Measurements from ENCODE around the gene FARS2.

DNA sequence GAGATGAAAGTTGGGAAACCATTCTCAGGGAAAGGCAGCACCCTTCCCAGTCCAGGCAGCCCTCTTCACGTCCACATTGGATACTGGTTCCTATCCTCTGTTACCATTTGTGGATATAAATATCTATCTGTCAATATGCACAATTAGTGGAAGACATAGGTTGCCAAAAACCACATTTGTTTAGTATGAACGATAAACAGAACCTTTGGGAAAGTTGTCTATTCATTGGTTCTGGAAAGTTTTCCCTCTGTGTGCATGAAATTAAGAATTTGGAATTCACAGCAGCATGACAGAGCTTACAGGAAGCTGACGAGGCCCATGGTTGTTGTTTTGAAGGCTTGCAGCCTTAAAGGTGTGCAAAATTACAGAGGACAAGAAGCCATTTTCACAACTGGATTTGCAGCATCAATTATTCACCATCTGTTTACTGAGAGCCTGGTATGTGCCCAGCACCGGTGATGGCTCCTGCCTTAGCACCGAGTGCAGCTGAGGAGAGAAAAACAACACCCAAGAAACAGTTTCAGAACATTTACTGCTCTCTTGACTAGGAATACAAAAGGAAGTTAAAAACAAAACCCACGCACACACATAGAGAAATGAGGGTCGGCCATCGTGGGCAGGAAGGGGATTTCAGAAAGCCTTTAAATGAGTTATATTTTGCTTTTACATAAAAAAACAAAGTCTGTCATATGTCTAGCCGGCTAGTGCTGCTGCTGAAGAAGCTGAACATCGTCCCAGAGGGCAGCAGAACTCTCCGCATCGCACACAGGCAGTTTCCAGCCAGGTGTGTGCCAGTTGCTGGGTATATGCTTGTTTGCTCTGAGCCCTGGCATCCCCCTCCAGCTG, 319.6 kb downstream of the FARS2 start:
- no peak for TF ChIP-seq EZH2 (IDR thresholded peaks at IDR 0.05; ENCODE audit: borderline replicate concordance, insufficient read depth, low read depth, low read length, poor library complexity, severe bottlenecking)
- TF ChIP-seq, protein P1, sequence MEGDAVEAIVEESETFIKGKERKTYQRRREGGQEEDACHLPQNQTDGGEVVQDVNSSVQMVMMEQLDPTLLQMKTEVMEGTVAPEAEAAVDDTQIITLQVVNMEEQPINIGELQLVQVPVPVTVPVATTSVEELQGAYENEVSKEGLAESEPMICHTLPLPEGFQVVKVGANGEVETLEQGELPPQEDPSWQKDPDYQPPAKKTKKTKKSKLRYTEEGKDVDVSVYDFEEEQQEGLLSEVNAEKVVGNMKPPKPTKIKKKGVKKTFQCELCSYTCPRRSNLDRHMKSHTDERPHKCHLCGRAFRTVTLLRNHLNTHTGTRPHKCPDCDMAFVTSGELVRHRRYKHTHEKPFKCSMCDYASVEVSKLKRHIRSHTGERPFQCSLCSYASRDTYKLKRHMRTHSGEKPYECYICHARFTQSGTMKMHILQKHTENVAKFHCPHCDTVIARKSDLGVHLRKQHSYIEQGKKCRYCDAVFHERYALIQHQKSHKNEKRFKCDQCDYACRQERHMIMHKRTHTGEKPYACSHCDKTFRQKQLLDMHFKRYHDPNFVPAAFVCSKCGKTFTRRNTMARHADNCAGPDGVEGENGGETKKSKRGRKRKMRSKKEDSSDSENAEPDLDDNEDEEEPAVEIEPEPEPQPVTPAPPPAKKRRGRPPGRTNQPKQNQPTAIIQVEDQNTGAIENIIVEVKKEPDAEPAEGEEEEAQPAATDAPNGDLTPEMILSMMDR (IDR thresholded peaks at IDR 0.05): no peak
